Neural progenitor cell (in vitro differentiated cells): ENCODE results near the gene RIMBP3B. TPM values are rescaled to one million over a fixed set of nuclear protein-coding genes. Genes with fewer than 3 reads are reported as not detected.
A peak's percentile ranks its signal among the peaks of the same experiment; 100 is the strongest.
"Not testable (repeated sequence)": the region's sequence is repeated elsewhere in the genome, so short reads cannot be mapped to it uniquely, and the experiment has no call there.

Experiments used
- DNase-seq: peaks from one replicate; pipeline ENCODE4 v3.0.0-alpha.2; 2016; ENCODE audit warnings: low spot score
- H2AFZ ChIP-seq: fragments of 200-600 bp; sonication (generic); replicated peaks from 2 replicates; pipeline ENCODE4 v1.6.1; 2016; ENCODE audit warnings: antibody characterized with exemption
- H3F3A ChIP-seq: fragments of 200-600 bp; sonication (generic); 2 replicates; pipeline ENCODE4 v1.6.1; 2016; ENCODE audit warnings: antibody characterized with exemption, low read depth
- H3K27ac ChIP-seq: fragments of 200-600 bp; sonication (generic); 2 replicates; pipeline ENCODE4 v1.5.1; 2016; ENCODE audit warnings: mild to moderate bottlenecking
- H3K27me3 ChIP-seq: fragments of 200-600 bp; sonication (generic); 2 replicates; pipeline ENCODE4 v1.6.1; 2016; ENCODE audit warnings: mild to moderate bottlenecking, moderate library complexity
- H3K36me3 ChIP-seq: fragments of 200-600 bp; sonication (generic); 2 replicates; pipeline ENCODE4 v1.5.1; 2016
- H3K4me1 ChIP-seq: fragments of 200-600 bp; sonication (generic); 2 replicates; pipeline ENCODE4 v1.6.1; 2016; ENCODE audit warnings: mixed run types
- H3K4me2 ChIP-seq: fragments of 200-600 bp; sonication (generic); 2 replicates; pipeline ENCODE4 v1.6.1; 2016
- H3K4me3 ChIP-seq: fragments of 200-600 bp; sonication (generic); 2 replicates; pipeline ENCODE4 v1.5.1; 2016
- H3K79me2 ChIP-seq: fragments of 200-600 bp; sonication (generic); 2 replicates; pipeline ENCODE4 v1.6.1; 2016; ENCODE audit warnings: low read depth
- H3K9ac ChIP-seq: fragments of 200-600 bp; sonication (generic); 2 replicates; pipeline ENCODE4 v1.6.1; 2016
- H3K9me3 ChIP-seq: fragments of 200-600 bp; sonication (generic); 2 replicates; pipeline ENCODE4 v1.5.1; 2016; ENCODE audit warnings: low read depth
- H4K20me1 ChIP-seq: fragments of 200-600 bp; sonication (generic); 2 replicates; pipeline ENCODE4 v1.6.1; 2016; ENCODE audit warnings: low read depth
- H3K27ac Mint-ChIP-seq: 3 replicates; pipeline ENCODE4 v1.8.0; 2021; ENCODE audit warnings: mixed read lengths
- H3K27me3 Mint-ChIP-seq: 2 replicates; pipeline ENCODE4 v1.8.0; 2022; ENCODE audit warnings: low read depth, mild to moderate bottlenecking, inconsistent platforms, moderate library complexity, mixed read lengths; ENCODE audit not compliant: insufficient read depth
- H3K36me3 Mint-ChIP-seq: 3 replicates; pipeline ENCODE4 v1.8.0; 2021; ENCODE audit warnings: mixed read lengths
- H3K4me1 Mint-ChIP-seq: 3 replicates; pipeline ENCODE4 v1.8.0; 2021; ENCODE audit warnings: mixed read lengths
- H3K4me3 Mint-ChIP-seq: 3 replicates; pipeline ENCODE4 v1.8.0; 2021; ENCODE audit warnings: mild to moderate bottlenecking, moderate library complexity, mixed read lengths
- H3K9me3 Mint-ChIP-seq: 3 replicates; pipeline ENCODE4 v1.8.0; 2020; ENCODE audit warnings: mixed read lengths
- small RNA-seq: library from RNA; depleted of rRNA; stranded (forward); fragments of <200 nt; gene quantifications from one replicate; pipeline ENCODE3, GENCODE V24; 2015
- total RNA-seq: library from RNA; depleted of rRNA; stranded (reverse); fragments of >200 nt; gene quantifications from 2 replicates; pipeline ENCODE4 v1.2.3, GENCODE V29; 2015; ENCODE audit warnings: low replicate concordance

The RIMBP3B gene
- total RNA-seq, 1 donor from 2014 or later: not detected

DNA sequence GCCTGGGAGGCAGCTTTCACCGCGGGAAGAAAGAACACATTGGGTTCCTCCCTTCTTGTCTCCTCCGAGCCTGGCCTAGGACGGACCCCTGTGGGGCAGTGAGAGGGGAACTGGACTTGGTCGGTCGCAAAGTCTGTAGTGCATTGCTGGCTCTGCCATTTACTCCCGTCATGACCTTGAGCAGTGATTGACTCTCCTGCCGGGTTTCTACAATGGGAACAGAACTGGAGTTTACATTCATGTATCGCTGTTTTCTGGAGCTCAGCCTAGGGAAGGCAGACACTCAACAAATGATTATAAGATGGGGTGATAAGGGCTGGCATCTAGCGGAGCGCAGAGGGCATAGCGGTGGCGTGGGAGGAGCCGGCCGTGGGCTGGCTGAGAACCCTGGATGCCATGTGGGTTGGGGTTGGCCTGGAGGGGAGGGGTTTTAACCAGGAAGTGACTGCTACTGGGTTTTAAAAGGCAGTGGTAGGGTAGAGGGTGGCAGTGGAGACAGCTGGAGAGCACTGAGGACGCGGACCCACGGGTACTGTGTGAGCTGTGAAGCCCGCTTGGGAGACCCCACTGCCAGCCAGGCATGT, 36.7 kb downstream of the RIMBP3B start:
- H3K9me3 ChIP-seq, H3K36me3 ChIP-seq, H2AFZ ChIP-seq, H3K4me3 ChIP-seq, H3K27me3 Mint-ChIP-seq, H3K79me2 ChIP-seq, H4K20me1 ChIP-seq, H3K27ac ChIP-seq, H3K9me3 Mint-ChIP-seq, H3K36me3 Mint-ChIP-seq, H3K9ac ChIP-seq, H3K4me1 ChIP-seq, DNase-seq, H3F3A ChIP-seq, H3K4me1 Mint-ChIP-seq, H3K4me3 Mint-ChIP-seq, H3K27ac Mint-ChIP-seq, H3K27me3 ChIP-seq: not testable (repeated sequence)
- H3K4me2 ChIP-seq: peak overlapping the region; percentile 54

DNA sequence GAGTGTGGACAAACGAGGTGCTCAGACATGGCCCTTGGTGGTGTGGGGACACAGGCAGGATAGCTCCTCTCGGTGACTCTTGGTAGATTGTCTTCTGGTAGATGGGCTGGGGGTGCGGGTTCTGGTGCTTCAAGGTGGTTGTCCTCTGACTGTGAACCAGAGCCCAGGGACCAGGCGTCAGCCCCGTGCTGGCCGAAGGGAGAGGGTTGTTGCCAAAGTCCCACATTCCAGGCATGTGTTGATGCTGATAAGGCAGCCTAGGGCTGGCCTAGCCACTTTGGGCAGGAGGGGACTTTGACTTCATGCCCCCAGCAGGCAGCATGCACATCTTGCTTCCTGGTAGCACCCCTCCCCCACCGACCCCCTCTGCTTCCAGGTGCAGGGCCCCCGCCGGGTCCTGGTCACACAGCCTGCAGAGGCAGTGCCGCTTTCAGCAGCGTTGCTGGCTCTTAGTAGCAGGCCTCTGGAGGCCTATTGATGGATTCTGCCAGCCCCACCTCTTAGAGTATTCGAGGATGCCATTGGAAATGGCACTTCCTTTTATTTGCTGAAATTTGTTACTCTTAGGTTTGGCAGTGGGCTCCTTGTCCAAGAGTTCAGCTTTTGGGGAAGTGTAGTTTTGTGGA, 40.6 kb downstream of the RIMBP3B start:
- not testable (repeated sequence) for H3K9ac ChIP-seq, H3K36me3 ChIP-seq, H3K4me1 Mint-ChIP-seq, H3K4me2 ChIP-seq, H3K27ac Mint-ChIP-seq, H3K9me3 Mint-ChIP-seq, H2AFZ ChIP-seq, H3K27me3 ChIP-seq, H3K27me3 Mint-ChIP-seq, H3K27ac ChIP-seq, H3K9me3 ChIP-seq, H4K20me1 ChIP-seq, H3K4me3 Mint-ChIP-seq, H3K79me2 ChIP-seq, DNase-seq, H3K4me1 ChIP-seq, H3K4me3 ChIP-seq, H3K36me3 Mint-ChIP-seq, H3F3A ChIP-seq

DNA sequence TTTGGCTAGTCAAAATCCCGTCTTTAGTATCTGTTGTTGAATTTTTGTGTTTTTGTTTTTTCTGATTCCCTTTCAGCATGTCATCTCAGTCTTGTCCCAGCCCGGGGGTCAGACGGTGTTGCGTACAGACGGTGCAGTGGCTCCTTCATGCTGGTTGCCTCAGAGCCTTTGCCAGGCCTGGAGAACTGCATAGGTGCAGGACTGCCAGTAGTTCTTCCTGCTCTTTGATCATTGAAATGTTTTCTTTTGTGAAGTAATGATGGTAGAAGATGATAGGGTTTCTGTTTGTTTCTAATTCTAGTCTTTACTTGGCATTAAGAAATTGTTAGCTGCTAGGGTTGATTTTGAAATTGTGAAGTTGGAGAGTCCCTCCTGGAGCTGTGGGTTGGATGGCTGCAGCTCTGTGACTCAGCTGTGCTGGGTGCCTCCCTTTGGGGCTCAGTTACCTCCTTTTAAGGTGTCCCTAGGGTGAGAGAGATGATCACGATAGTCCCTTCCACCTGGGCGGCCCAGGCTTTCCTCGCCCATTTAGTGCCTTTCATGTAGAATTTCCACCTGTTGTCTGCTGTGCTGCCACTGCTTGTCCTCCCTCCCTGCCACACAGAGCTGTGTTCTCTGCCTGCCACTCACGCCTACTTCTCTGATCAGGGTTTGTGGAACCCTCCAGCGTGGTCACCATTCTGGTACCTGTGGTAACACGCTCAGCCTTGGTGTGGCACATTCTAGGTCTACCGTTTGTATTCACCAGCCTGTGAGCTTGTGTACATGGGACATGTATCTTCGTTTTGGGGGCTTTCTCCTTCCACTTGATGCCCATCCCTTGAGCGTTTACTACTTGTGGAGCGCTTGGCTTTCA, 51.1 kb downstream of the RIMBP3B start:
- not testable (repeated sequence) for H3K27me3 ChIP-seq, H3K4me3 ChIP-seq, H3K4me1 Mint-ChIP-seq, H3K36me3 Mint-ChIP-seq, H3F3A ChIP-seq, H3K27ac Mint-ChIP-seq, H2AFZ ChIP-seq, H3K9me3 ChIP-seq, H3K79me2 ChIP-seq, H3K27me3 Mint-ChIP-seq, H3K36me3 ChIP-seq, H3K9ac ChIP-seq, H3K4me1 ChIP-seq, H3K4me3 Mint-ChIP-seq, DNase-seq, H3K9me3 Mint-ChIP-seq, H3K27ac ChIP-seq, H4K20me1 ChIP-seq, H3K4me2 ChIP-seq

DNA sequence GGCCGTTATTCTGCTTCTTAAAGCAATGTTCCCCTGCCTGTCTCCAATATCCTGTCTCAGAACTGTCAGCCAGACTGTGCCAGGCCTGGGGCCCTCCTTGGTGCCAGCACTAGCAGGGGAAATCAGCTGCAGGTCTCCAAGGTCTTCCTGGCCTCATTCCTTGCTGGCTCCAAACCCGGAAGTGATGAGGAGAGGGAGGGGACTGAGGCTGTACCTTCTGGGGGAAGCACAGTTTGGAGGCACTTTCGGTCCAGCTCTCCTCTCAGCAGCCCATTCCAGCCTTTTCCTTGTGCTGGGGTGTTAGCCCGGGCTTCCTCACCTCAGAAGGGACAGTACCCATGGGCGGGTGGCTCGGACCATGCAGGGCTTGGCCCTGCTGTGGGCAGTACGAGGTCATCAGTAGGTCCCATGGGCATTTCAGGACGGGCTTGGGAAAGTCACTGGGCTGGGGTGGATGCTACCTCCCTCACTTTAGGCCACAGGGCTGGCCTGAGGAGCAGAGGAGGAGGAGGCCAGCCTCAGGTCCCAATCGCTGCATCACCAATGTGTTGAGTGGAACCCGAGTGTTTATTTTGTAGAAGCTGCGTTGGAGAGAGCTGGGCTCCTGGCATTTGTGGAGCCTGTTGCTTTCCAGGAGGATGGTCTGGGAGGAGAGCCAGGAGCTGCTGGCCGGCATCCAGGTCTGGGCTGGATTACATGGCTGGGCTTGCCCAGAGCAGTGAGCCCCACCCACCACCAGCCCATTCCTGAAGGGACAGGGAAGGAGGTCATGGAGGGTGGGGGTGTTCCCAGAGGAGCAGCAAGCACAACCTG, 52.7 kb downstream of the RIMBP3B start:
- H3K9me3 Mint-ChIP-seq, H3K9ac ChIP-seq, H3K27me3 Mint-ChIP-seq, H4K20me1 ChIP-seq, H3K27ac ChIP-seq, H3K9me3 ChIP-seq, H3K4me1 ChIP-seq, H3K36me3 Mint-ChIP-seq, H3K4me3 ChIP-seq, H3K27me3 ChIP-seq, H2AFZ ChIP-seq, H3K36me3 ChIP-seq, DNase-seq, H3K79me2 ChIP-seq, H3K27ac Mint-ChIP-seq, H3K4me3 Mint-ChIP-seq, H3F3A ChIP-seq, H3K4me1 Mint-ChIP-seq, H3K4me2 ChIP-seq: not testable (repeated sequence)

DNA sequence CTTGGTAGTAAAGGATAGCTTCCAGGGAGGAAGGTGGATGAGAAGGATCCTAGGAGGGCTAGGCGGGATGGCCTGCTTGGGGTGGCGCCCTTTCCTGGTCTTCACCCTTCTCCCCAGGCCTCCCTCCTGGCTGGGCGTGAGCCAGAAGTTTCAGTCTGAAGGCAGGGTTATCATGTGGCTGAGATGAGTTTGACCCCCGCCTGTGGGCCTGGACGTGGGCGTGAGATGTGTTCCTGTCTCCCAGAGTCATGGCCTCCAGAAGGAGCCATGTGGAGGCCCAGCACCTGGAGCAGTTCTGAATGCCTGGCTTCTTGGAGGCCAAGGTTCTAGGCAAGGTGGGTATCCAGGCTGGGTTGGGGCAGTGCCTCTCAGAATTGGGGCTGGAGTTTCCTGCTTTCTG, 54.5 kb downstream of the RIMBP3B start:
- DNase-seq, H3K27ac ChIP-seq, H3F3A ChIP-seq, H2AFZ ChIP-seq, H3K4me3 Mint-ChIP-seq, H4K20me1 ChIP-seq, H3K4me2 ChIP-seq, H3K4me3 ChIP-seq, H3K4me1 Mint-ChIP-seq, H3K27ac Mint-ChIP-seq, H3K4me1 ChIP-seq, H3K9ac ChIP-seq, H3K36me3 ChIP-seq, H3K79me2 ChIP-seq, H3K27me3 ChIP-seq, H3K36me3 Mint-ChIP-seq, H3K9me3 ChIP-seq, H3K27me3 Mint-ChIP-seq, H3K9me3 Mint-ChIP-seq: not testable (repeated sequence)

Small RNA genes within 50 kb of the gene (small RNA-seq; reads per million reads assigned to genes)
- gene RF00492 (not detected), gene RN7SKP63 (not detected)

Other genes with a start within 250 kb of the RIMBP3B start
- 14.3 and 30.2 TPM in 2 replicates for gene HIC2, start 33.6 kb downstream of the RIMBP3B start, total RNA-seq
- 1.5 TPM in 1 of 2 replicates, not detected in the other for gene TMEM191C, start 83.6 kb downstream of the RIMBP3B start, total RNA-seq
- gene RIMBP3C, start 167.7 kb downstream of the RIMBP3B start, total RNA-seq: 0.81 and 1.2 TPM in 2 replicates
- gene UBE2L3, start 184.0 kb downstream of the RIMBP3B start, total RNA-seq: 51.9 and 61.2 TPM in 2 replicates
- gene YDJC, start 246.3 kb downstream of the RIMBP3B start, total RNA-seq: 4.8 and 23.4 TPM in 2 replicates
- 0.15 TPM in 1 of 2 replicates, not detected in the other for gene CCDC116, start 249.0 kb downstream of the RIMBP3B start, total RNA-seq